Nephron progenitor cell (in vitro differentiated cells): ENCODE results near the gene KIF5A.
A peak's percentile ranks its signal among the peaks of the same experiment; 100 is the strongest.

Experiments
- DNase-seq: peaks from one replicate; pipeline ENCODE4 v3.0.0; 2021
- H3K27ac Mint-ChIP-seq: 2 replicates; pipeline ENCODE4 v1.8.0; 2021; ENCODE audit warnings: mild to moderate bottlenecking, moderate library complexity, mixed read lengths
- H3K27me3 Mint-ChIP-seq: 2 replicates; pipeline ENCODE4 v1.8.0; 2021; ENCODE audit warnings: mild to moderate bottlenecking, low read depth, mixed read lengths; ENCODE audit not compliant: poor library complexity
- H3K36me3 Mint-ChIP-seq: 2 replicates; pipeline ENCODE4 v1.8.0; 2021; ENCODE audit warnings: low read depth, mixed read lengths
- H3K4me1 Mint-ChIP-seq: 2 replicates; pipeline ENCODE4 v1.8.0; 2021; ENCODE audit warnings: mixed read lengths
- H3K4me3 Mint-ChIP-seq: 2 replicates; pipeline ENCODE4 v1.8.0; 2021; ENCODE audit warnings: mild to moderate bottlenecking, moderate library complexity, mixed read lengths
- H3K9me3 Mint-ChIP-seq: 2 replicates; pipeline ENCODE4 v1.8.0; 2021; ENCODE audit warnings: mild to moderate bottlenecking, moderate library complexity, mixed read lengths
- TF ChIP-seq, protein P1 (sequence below): fragments of 200-600 bp; sonication (generic); IDR thresholded peaks from 2 replicates; pipeline ENCODE4 v1.5.0; 2021; ENCODE audit warnings: antibody characterized with exemption

KIF5A gene

DNA sequence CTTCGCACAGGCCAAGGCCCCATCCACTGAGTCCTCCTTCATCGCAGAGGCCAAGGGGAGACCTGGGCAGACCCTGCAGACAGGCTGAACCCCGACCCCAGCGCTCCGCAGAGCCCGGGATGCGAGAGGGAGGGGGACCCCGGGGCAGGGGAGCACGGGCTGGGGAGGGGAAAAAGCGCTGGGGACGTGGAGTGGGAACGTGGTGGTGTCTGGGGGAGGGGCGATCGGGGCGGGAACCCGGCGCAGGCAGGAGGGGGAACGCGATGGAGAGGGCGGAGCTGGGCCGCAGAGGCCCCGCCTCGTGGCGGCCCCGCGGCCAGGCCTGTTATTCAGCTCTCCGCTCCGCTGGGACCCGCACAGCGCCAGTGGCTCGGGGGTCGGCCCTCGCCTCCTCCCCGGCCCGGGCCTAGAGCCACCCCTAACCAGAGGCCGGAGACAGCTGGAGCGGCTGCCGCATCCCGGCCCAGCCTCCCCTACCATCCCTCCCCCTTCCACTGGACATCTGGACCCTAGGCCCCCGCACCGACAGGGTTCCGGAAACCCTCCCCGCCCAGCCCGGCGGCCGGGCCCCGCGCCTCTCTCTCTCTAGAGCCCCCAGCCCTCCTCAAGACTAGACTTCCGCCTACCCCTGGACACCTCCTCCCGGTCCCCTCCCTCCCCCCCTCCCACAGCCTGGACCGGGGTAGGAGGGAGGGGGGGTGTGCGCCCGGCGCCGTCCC is 61.4 kb downstream of the KIF5A start, which contains the start of gene ARHGEF25:
Gene ARHGEF25 (plus strand): TSS at position 328 of the 719 bp plus-strand sequence. CDS start 460 bp downstream, outside the sequence.
- Mint-ChIP-seq H3K4me1 (peaks cover 24% of the 10 kb centered on the region), H3K9me3 (no peaks in the 10 kb centered on the region), H3K27me3 (peaks cover 75% of the 10 kb centered on the region), H3K4me3 (peak within 1 kb of the TSS; percentile 82), H3K27ac (no peak within 1 kb of the TSS), H3K36me3 (peaks cover 55% of the 10 kb centered on the region)
- DNase-seq, result peak; percentile 83
- TF ChIP-seq, protein P1, sequence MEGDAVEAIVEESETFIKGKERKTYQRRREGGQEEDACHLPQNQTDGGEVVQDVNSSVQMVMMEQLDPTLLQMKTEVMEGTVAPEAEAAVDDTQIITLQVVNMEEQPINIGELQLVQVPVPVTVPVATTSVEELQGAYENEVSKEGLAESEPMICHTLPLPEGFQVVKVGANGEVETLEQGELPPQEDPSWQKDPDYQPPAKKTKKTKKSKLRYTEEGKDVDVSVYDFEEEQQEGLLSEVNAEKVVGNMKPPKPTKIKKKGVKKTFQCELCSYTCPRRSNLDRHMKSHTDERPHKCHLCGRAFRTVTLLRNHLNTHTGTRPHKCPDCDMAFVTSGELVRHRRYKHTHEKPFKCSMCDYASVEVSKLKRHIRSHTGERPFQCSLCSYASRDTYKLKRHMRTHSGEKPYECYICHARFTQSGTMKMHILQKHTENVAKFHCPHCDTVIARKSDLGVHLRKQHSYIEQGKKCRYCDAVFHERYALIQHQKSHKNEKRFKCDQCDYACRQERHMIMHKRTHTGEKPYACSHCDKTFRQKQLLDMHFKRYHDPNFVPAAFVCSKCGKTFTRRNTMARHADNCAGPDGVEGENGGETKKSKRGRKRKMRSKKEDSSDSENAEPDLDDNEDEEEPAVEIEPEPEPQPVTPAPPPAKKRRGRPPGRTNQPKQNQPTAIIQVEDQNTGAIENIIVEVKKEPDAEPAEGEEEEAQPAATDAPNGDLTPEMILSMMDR, result no peak

DNA sequence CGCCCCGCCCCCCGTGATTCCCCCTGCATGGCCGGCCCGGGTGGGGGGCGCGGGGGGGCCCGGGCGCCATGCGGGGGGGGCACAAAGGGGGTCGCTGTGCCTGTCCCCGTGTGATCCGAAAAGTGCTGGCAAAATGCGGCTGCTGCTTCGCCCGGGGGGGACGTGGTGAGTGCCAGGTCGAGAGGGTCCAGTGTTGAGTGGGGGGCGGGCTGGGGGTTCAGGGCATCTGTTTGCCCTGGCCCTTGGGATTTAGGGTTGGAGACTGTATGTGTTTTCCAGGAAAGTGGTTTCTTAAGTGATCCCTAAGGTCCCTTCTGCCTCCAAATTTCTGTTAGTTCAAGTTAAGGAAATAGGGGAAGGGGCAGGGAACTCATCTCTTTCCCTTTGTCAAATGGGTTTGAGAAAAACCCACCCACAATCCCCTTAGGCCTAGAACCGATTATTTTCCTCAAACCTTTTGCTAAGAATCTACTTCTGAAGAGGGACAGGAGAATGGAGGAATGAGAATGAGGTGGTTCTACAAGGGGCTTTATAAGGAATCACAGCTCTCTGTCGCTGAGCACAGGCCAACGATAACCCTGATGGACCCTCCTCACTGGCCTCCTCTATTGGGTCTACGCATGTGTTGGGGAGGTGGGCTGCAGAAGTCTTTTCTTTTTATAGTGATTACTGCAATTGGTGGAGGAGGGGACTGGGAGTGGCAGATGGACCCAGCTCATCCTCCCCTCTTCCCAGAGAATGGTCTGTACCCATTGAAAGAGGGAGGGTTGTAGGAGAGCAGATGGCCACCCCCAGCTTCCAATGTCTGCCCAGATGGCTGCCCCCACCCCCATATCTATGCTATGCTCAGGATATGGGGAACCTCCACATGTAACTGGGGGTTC is 62.2 kb downstream of the KIF5A start:
- no peak for DNase-seq
- peaks cover 24% of the 10 kb centered on the region for H3K4me1 Mint-ChIP-seq
- no peak overlapping the region for H3K27ac Mint-ChIP-seq
- H3K4me3 Mint-ChIP-seq, result peak overlapping the region; percentile 81
- peaks cover 83% of the 10 kb centered on the region for H3K27me3 Mint-ChIP-seq
- TF ChIP-seq, protein P1, result no peak
- peaks cover 63% of the 10 kb centered on the region for H3K36me3 Mint-ChIP-seq
- H3K9me3 Mint-ChIP-seq, result no peaks in the 10 kb centered on the region

DNA sequence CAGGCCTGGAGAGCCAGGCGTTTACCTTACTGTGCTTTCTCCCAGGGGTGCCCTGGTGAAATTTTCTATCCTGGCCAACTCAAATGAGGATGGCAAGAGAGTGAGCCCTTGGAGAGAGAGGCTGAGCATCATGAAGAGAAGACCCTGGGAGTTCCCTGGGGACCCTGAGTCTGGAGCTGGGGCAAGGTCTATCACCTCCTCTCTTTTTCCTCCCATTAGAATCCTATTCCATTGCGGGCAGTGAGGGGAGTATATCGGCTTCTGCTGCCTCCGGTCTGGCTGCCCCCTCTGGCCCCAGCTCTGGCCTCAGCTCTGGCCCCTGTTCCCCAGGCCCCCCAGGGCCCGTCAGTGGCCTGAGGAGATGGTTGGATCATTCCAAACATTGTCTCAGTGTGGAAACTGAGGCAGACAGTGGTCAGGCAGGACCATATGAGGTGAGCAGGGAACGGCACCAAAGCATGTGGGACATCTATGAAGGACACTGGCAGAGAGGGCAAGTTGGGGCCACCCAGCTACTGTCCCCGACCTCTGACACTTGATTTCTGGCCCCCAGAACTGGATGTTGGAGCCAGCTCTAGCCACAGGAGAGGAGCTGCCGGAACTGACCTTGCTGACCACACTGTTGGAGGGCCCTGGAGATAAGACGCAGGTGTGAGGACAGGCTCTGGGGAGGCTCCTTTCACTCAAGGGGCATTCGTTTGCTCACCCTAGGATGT is 63.0 kb downstream of the KIF5A start:
- no peaks in the 10 kb centered on the region for H3K9me3 Mint-ChIP-seq
- peak overlapping the region; percentile 81 for H3K4me3 Mint-ChIP-seq
- TF ChIP-seq, protein P1, result no peak
- H3K27me3 Mint-ChIP-seq, result peaks cover 86% of the 10 kb centered on the region
- H3K4me1 Mint-ChIP-seq, result peaks cover 24% of the 10 kb centered on the region
- peaks cover 65% of the 10 kb centered on the region for H3K36me3 Mint-ChIP-seq
- DNase-seq, result no peak
- H3K27ac Mint-ChIP-seq, result no peak overlapping the region

DNA sequence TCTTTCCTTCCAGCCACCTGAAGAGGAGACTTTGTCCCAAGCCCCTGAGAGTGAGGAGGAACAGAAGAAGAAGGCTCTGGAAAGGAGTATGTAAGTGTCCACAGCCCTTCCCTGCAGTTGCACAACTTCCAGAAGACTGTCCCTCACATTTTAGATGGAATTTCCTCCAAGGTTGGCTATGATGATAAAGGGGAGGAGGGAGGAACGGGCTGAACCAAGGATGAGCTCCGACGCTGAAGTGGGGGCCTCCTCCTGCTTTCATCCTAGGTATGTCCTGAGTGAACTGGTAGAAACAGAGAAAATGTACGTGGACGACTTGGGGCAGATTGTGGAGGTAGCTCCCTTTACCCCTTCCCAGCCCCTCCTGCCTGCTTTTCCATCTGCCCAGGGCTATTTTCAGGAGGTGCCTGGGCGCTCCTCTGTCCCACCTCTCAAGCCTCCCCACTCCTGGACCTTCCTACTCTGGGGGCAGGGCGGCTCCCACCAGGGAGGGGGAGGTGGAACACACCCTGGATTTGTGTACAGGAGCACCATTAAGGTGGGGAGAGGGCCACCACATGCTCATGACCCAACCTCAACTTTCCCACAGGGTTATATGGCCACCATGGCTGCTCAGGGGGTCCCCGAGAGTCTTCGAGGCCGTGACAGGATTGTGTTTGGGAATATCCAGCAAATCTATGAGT is 63.7 kb downstream of the KIF5A start:
- Mint-ChIP-seq H3K4me1 (peaks cover 24% of the 10 kb centered on the region), H3K9me3 (no peaks in the 10 kb centered on the region), H3K27me3 (peaks cover 89% of the 10 kb centered on the region), H3K27ac (no peak overlapping the region), H3K4me3 (no peak overlapping the region), H3K36me3 (peaks cover 63% of the 10 kb centered on the region)
- no peak for DNase-seq
- TF ChIP-seq, protein P1, result no peak

DNA sequence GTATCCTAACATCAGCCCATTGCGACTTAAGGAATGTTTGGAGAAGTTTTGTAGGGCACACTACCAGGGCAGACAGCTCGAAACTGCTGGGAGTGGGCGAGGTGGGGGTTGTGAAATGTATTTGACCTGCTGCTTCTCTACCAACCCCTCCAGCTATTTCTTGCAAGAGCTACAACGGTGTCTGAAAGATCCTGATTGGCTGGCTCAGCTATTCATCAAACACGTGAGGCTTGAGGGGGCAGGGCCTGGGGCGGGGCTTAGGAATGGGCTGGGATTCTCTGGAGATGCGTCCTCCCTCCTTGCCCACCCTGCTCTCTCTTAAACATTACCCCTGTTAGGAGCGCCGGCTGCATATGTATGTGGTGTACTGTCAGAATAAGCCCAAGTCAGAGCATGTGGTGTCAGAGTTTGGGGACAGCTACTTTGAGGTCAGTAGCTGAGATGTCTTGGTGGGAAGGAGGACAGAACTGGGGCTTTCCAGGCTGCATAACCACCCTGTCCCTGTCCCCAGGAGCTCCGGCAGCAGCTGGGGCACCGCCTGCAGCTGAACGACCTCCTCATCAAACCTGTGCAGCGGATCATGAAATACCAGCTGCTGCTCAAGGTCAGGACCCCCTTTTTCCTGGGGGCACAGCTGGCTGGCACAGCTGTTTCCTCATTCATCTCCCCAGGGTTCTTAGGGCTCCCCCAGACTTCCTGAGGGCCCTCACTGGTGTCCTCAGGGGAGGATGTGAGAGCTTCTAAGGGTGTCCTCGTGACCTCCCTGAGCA is 64.5 kb downstream of the KIF5A start:
- H3K4me1 Mint-ChIP-seq, result peaks cover 27% of the 10 kb centered on the region
- H3K9me3 Mint-ChIP-seq, result peaks cover 3% of the 10 kb centered on the region
- TF ChIP-seq, protein P1, result no peak
- H3K27me3 Mint-ChIP-seq, result peaks cover 92% of the 10 kb centered on the region
- no peak overlapping the region for H3K4me3 Mint-ChIP-seq
- no peak overlapping the region for H3K27ac Mint-ChIP-seq
- peak; percentile 29 for DNase-seq
- H3K36me3 Mint-ChIP-seq, result peaks cover 56% of the 10 kb centered on the region
